ENCODE data around the gene CHMP4B.

GRCh38 chr20:33837096-33837830 lies 26.1 kb downstream of the CHMP4B start:
- TF ChIP-seq EZH2 (IDR thresholded peaks at IDR 0.05; ENCODE audit: borderline replicate concordance, insufficient read depth, low read depth, low read length, poor library complexity, severe bottlenecking), result no peak
- TF ChIP-seq CTCF (IDR thresholded peaks at IDR 0.05), result no peak

All from B cell (primary cell).